ENCODE measurements around the gene SLC27A5. TPM values are rescaled to one million over a fixed set of nuclear protein-coding genes. Genes with fewer than 3 reads are reported as not detected.
"Not testable (repeated sequence)": the region's sequence is repeated elsewhere in the genome, so short reads cannot be mapped to it uniquely, and the experiment has no call there.

SLC27A5 gene
- total RNA-seq, 1 donor from 2014 or later = 3.5 TPM

- DNase-seq (ENCODE audit: low read depth) = no peak
These were observed 10.9 kb upstream of the SLC27A5 start for GRCh38 chr19:58522709-58523108.

- DNase-seq (ENCODE audit: low read depth) = no peak
These were observed 9.9 kb upstream of the SLC27A5 start for GRCh38 chr19:58521651-58522050.

- DNase-seq (ENCODE audit: low read depth) = no peak
These were observed 8.4 kb upstream of the SLC27A5 start for GRCh38 chr19:58520257-58520599.

- DNase-seq (ENCODE audit: low read depth) = peak; percentile 90
These were observed 7.8 kb upstream of the SLC27A5 start, which contains the start of gene ZBTB45 for GRCh38 chr19:58519355-58520256. Gene ZBTB45 (minus strand): TSS chr19:58519810. CDS start chr19:58517673, 2,137 bp downstream.

GRCh38 chr19:58519087-58519354, 7.2 kb upstream of the SLC27A5 start:
- peak; percentile 46 for DNase-seq (ENCODE audit: low read depth)

- DNase-seq (ENCODE audit: low read depth) = no peak
These were observed 6.7 kb upstream of the SLC27A5 start for GRCh38 chr19:58518256-58519086.

- no peak for DNase-seq (ENCODE audit: low read depth)
These were observed 5.4 kb upstream of the SLC27A5 start for GRCh38 chr19:58516964-58517833.

- no peak for DNase-seq (ENCODE audit: low read depth)
These were observed 4.5 kb upstream of the SLC27A5 start for GRCh38 chr19:58516246-58516836.

GRCh38 chr19:58515259-58515658, 3.5 kb upstream of the SLC27A5 start:
- no peak for DNase-seq (ENCODE audit: low read depth)

GRCh38 chr19:58514564-58515022, 2.8 kb upstream of the SLC27A5 start:
- DNase-seq (ENCODE audit: low read depth) = no peak

- DNase-seq (ENCODE audit: low read depth) = peak; percentile 69
These were observed 2.1 kb upstream of the SLC27A5 start for GRCh38 chr19:58513694-58514563.

- no peak for DNase-seq (ENCODE audit: low read depth)
These were observed 1.5 kb upstream of the SLC27A5 start for GRCh38 chr19:58513213-58513693.

- DNase-seq (ENCODE audit: low read depth) = no peak
These were observed 1.5 kb downstream of the SLC27A5 start for GRCh38 chr19:58510084-58510862.

- DNase-seq (ENCODE audit: low read depth) = no peak
These were observed 2.1 kb downstream of the SLC27A5 start for GRCh38 chr19:58509731-58510083.

- DNase-seq (ENCODE audit: low read depth) = not testable (repeated sequence)
These were observed 4.1 kb downstream of the SLC27A5 start for GRCh38 chr19:58507602-58508223.

GRCh38 chr19:58500242-58500641, 11.6 kb downstream of the SLC27A5 start:
- DNase-seq (ENCODE audit: low read depth) = no peak

- peak; percentile 97 for DNase-seq (ENCODE audit: low read depth)
These were observed 12.5 kb downstream of the SLC27A5 start for GRCh38 chr19:58499021-58499927.
